Stimulated activated CD4-positive, alpha-beta T cell treated with anti-CD3 and anti-CD28 coated beads, Interleukin-4, amount 100 ng/mL, for 1 hour (primary cell): Measurements from ENCODE around the gene GRIA2.

Experiments used
- DNase-seq: peaks from one replicate; pipeline ENCODE4 v3.0.0-alpha.2; 2020

Gene GRIA2

GRCh38 chr4:157270108-157270507 is 49.6 kb downstream of the GRIA2 start:
- DNase-seq = no peak

GRCh38 chr4:157270552-157270951 is 50.0 kb downstream of the GRIA2 start:
- DNase-seq = no peak

GRCh38 chr4:157271166-157271869 is 50.8 kb downstream of the GRIA2 start:
- no peak for DNase-seq

DNA sequence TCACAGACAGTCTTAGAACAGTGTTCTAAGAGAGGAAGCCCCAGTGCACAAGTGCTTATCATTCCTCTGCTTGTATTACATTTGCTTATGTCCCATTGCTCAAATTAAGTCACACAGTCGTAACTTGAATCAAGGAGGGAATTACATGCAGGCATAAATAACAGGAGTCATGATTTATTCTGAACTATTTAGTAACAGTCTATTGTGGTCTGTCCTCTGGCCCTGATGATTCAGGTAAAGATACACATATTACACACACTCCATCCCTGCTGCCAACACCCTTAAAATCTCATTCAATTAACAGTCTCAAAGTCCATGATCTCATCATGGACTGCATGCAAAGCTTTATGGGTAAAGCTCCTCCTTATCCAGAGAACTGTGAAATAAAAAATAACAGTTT is 60.1 kb downstream of the GRIA2 start:
- DNase-seq = no peak

DNA sequence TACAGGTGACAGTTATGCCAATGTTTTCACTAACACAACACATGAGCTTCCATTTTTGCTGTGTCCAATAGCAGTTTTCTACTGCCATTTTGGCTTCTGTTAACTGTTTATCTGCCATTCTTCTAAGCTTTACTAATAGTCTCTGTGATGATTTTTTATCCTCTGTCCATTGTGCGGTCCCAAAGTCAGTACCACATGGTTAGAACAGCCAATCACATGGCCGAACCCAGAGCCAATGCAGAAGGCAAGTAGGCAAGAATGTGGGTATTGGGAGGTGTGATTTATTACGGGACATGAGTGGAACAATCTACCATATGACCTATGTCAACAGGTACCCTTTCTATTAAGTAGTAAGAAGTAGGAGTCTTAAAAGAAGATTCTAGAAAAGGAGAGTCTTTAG is 61.5 kb downstream of the GRIA2 start:
- no peak for DNase-seq

DNA sequence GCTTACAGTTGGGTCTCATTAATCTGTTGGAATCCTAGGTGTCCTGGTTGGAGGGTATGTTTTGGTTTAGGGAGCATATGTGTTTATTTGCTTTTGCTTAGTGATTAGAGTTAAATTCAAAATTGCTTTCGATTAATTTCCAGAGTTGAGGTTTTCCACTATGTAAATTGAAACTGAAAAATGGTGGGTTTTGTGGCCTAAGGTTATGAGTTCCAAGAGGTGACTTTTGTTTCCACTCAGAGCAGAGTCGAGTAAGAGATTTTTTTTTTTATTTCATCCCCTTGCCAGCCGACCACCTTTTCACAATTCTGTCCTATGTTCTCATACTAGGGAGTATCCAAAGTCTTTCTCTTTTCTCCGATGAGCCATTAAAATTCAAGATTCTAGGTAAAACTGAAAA is 66.9 kb downstream of the GRIA2 start:
- no peak for DNase-seq

- DNase-seq = no peak
Measured at GRCh38 chr4:157290622-157291021, 70.1 kb downstream of the GRIA2 start.

DNA sequence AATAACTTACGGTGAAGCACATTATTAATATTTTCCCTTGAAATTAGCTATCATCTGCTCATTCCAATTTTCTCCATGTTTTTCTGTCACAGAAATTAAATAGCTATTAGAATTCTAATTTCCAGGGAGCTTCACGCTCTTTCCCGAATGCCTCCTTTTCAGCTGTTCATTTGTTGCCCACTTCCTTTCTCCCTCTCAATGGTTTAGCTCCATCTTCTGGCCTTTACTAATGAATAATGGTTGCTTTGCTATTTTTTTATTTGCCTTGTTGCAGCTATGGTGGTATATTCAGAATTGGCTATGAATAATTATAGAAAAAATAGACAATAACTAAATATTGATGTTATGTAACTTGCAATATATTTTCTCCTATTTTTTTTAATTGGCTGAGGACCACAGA is 70.5 kb downstream of the GRIA2 start:
- DNase-seq = no peak

DNA sequence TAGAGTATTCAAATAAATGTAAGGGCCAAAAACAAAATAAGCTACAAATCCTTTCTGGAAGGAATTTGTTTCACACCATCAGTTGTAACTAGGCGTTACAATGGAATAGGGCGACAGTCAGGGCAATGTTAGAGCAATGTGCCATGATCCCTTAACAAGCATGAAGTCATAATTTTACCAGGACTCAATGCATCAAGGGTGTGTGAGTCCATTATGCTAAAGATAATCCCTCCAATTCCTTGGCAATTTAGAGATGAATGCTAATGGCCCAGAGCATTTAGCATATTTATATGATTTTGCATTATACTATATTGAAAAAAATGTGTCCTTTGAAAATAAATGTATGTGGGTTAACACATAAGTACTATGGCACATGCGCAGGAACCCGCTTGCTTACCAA is 73.1 kb downstream of the GRIA2 start:
- DNase-seq = no peak

DNA sequence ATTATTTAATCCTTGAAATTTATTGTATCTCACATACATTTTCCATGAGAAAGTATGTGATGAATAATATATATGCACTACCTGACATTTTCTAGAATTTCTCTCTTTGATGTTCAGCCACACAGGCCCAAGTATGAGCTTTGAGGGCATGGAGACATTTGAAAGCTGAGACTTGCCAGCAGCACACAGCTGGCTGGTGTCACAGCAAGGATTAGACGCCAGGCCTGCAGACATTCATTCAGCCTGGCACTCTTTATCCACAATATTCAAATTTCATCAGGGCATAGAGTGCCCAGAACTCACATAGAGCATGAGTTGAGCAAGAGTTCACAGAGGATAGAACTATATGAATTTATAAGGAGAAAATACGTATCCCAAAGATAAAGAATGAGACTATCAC is 74.0 kb downstream of the GRIA2 start:
- DNase-seq = no peak

DNA sequence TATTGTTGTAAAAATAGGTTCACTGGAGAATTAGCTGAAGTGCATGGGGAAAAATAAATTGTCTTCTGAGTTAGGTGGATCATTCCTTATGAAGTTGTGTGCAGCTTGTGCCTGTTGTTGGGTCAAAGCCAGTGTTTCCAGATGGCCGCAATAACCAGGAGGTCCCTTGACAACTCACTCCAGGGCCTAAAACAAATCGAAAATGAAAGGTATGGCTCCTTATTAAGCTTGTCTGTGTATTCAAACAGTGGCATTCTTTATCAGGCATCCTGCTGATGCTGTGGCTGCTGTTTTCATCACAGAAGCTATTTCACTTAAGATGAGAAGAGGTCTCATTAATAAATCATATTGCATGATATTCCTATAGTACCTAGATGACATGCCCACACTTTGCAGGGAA is 80.2 kb downstream of the GRIA2 start:
- no peak for DNase-seq

- DNase-seq = no peak
Measured at GRCh38 chr4:157303471-157303960, 83.0 kb downstream of the GRIA2 start.

GRCh38 chr4:157304769-157305168 is 84.2 kb downstream of the GRIA2 start:
- no peak for DNase-seq

DNA sequence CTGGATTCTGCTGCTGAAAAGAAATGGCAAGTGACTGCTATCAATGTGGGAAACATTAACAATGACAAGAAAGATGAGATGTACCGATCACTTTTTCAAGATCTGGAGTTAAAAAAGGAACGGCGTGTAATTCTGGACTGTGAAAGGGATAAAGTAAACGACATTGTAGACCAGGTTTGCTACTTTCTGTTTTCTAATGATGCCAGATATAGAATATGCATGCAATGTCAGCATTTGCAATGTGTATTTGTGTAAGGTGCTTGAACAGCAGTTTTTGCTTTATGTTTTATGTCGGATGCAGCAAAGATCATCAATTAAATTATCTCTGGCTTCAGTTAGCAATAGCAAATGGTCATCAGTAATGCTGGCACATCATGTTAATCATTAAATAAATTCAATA is 92.2 kb downstream of the GRIA2 start:
- DNase-seq = no peak

GRCh38 chr4:157314906-157315305 is 94.4 kb downstream of the GRIA2 start:
- DNase-seq = no peak

DNA sequence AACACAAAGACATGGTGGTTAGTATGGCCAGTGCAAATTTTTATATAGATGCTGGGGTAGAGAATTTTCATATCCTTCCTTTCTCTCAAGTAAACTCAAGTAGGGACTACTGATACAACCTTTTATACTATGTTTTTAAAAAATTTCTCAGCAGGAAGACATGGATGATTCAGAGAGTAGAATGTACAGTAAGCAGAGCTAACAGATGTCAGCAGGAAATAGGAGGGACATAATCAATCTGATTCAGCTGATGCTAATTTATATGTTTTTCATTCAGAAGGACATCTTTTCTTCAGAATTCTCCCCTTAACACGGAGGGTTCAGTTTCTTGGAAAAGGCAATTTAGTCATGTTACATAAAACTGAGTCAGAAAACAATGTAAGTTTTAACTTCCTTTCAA is 95.4 kb downstream of the GRIA2 start:
- no peak for DNase-seq

- DNase-seq = no peak
Measured at GRCh38 chr4:157320092-157320491, 99.6 kb downstream of the GRIA2 start.

GRCh38 chr4:157327666-157328065 is 107.1 kb downstream of the GRIA2 start:
- no peak for DNase-seq

GRCh38 chr4:157357887-157358286 is 137.4 kb downstream of the GRIA2 start:
- no peak for DNase-seq

- no peak for DNase-seq
Measured at GRCh38 chr4:157358439-157358838, 137.9 kb downstream of the GRIA2 start.

- DNase-seq = no peak
Measured at GRCh38 chr4:157358851-157359250, 138.3 kb downstream of the GRIA2 start.

DNA sequence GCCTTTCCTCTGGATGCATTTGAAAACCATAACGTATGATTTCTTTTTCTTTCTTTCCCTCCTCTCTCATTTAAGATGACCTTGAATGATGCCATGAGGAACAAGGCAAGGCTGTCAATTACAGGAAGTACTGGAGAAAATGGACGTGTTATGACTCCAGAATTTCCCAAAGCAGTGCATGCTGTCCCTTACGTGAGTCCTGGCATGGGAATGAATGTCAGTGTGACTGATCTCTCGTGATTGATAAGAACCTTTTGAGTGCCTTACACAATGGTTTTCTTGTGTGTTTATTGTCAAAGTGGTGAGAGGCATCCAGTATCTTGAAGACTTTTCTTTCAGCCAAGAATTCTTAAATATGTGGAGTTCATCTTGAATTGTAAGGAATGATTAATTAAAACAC is 142.8 kb downstream of the GRIA2 start:
- DNase-seq = no peak

GRCh38 chr4:157372154-157372553 is 151.6 kb downstream of the GRIA2 start:
- no peak for DNase-seq

DNA sequence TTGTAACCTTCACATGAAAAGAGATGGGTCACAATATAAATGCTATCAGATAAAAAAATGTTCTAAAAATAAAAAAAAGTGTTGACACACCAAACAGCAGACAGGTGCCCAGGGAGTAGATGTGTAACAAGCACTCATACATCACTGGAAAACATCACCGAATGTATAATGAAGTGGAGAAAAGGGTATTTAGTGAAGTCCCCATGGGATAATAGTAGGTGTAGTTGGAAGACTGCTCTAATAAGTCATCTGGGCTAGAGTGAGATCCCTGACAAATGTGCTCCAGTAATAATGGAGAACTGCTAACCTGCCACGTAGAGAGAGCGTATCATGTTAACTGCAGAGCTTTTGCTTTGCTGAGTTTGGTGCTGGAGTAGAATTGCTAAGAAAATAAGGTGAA is 152.0 kb downstream of the GRIA2 start:
- DNase-seq = no peak

GRCh38 chr4:157389741-157390140 is 169.2 kb downstream of the GRIA2 start:
- no peak for DNase-seq
